HG03196 (cell line): ENCODE results near the gene PTGER3.

Experiments used
- ATAC-seq: cut with Tn5 transposase; IDR thresholded peaks from one replicate; pipeline ENCODE4 v1.9.1; 2021; ENCODE audit not compliant: unreplicated experiment

PTGER3 gene

GRCh38 chr1:71053146-71053545 is 5.5 kb upstream of the PTGER3 start:
- ATAC-seq, result no peak

- ATAC-seq, result peak; percentile 71
These were observed 2.5 kb upstream of the PTGER3 start for GRCh38 chr1:71049951-71050598.

GRCh38 chr1:71046891-71047634 is 553 bp downstream of the PTGER3 start:
- no peak for ATAC-seq

- no peak for ATAC-seq
These were observed 2.1 kb downstream of the PTGER3 start for GRCh38 chr1:71045463-71046028.

- no peak for ATAC-seq
These were observed 2.8 kb downstream of the PTGER3 start for GRCh38 chr1:71044833-71045232.

- no peak for ATAC-seq
These were observed 4.6 kb downstream of the PTGER3 start for GRCh38 chr1:71043065-71043464.

- no peak for ATAC-seq
These were observed 5.8 kb downstream of the PTGER3 start for GRCh38 chr1:71041806-71042205.

GRCh38 chr1:71039661-71040262 is 7.9 kb downstream of the PTGER3 start:
- ATAC-seq, result no peak

- ATAC-seq, result no peak
These were observed 8.7 kb downstream of the PTGER3 start for GRCh38 chr1:71038942-71039341.

GRCh38 chr1:71037829-71038620 is 9.6 kb downstream of the PTGER3 start:
- no peak for ATAC-seq

- ATAC-seq, result no peak
These were observed 10.6 kb downstream of the PTGER3 start for GRCh38 chr1:71037066-71037465.

- ATAC-seq, result no peak
These were observed 14.5 kb downstream of the PTGER3 start for GRCh38 chr1:71033136-71033535.

- no peak for ATAC-seq
These were observed 16.2 kb downstream of the PTGER3 start for GRCh38 chr1:71031426-71031825.

GRCh38 chr1:71030026-71030425 is 17.6 kb downstream of the PTGER3 start:
- no peak for ATAC-seq

- ATAC-seq, result no peak
These were observed 18.6 kb downstream of the PTGER3 start for GRCh38 chr1:71028981-71029380.

GRCh38 chr1:71027991-71028390 is 19.6 kb downstream of the PTGER3 start:
- ATAC-seq, result no peak

GRCh38 chr1:71026093-71026492 is 21.5 kb downstream of the PTGER3 start:
- no peak for ATAC-seq

- ATAC-seq, result no peak
These were observed 24.1 kb downstream of the PTGER3 start for GRCh38 chr1:71023515-71023914.

GRCh38 chr1:71019233-71019969 is 28.2 kb downstream of the PTGER3 start:
- no peak for ATAC-seq

GRCh38 chr1:71018791-71019190 is 28.8 kb downstream of the PTGER3 start:
- ATAC-seq, result no peak
